HG02884 (cell line): ENCODE data around the gene CREB5.
A peak's percentile ranks its signal among the peaks of the same experiment; 100 is the strongest.
"Not testable (repeated sequence)": the region's sequence is repeated elsewhere in the genome, so short reads cannot be mapped to it uniquely, and the experiment has no call there.

Source experiments
- ATAC-seq: cut with Tn5 transposase; IDR thresholded peaks from one replicate; pipeline ENCODE4 v1.9.1; 2021; ENCODE audit warnings: mild to moderate bottlenecking, moderate library complexity; ENCODE audit not compliant: unreplicated experiment

CREB5 gene

GRCh38 chr7:28544453-28545117, 132.3 kb downstream of the CREB5 start:
- ATAC-seq, result no peak

- ATAC-seq, result no peak
These were observed 133.7 kb downstream of the CREB5 start for GRCh38 chr7:28546067-28546466.

- no peak for ATAC-seq
These were observed 134.8 kb downstream of the CREB5 start for GRCh38 chr7:28547115-28547514.

- no peak for ATAC-seq
These were observed 136.1 kb downstream of the CREB5 start for GRCh38 chr7:28548416-28548815.

GRCh38 chr7:28549998-28550397, 137.7 kb downstream of the CREB5 start:
- ATAC-seq, result no peak

GRCh38 chr7:28550580-28551186, 138.4 kb downstream of the CREB5 start:
- ATAC-seq, result no peak

- ATAC-seq, result no peak
These were observed 139.0 kb downstream of the CREB5 start for GRCh38 chr7:28551331-28551730.

GRCh38 chr7:28551766-28552165, 139.4 kb downstream of the CREB5 start:
- ATAC-seq, result not testable (repeated sequence)

- no peak for ATAC-seq
These were observed 142.6 kb downstream of the CREB5 start for GRCh38 chr7:28554802-28555471.

GRCh38 chr7:28556025-28556424, 143.7 kb downstream of the CREB5 start:
- ATAC-seq, result no peak

GRCh38 chr7:28556671-28557070, 144.4 kb downstream of the CREB5 start:
- no peak for ATAC-seq

- no peak for ATAC-seq
These were observed 145.9 kb downstream of the CREB5 start for GRCh38 chr7:28558236-28558635.

GRCh38 chr7:28560767-28561166, 148.4 kb downstream of the CREB5 start:
- ATAC-seq, result no peak

GRCh38 chr7:28564033-28564432, 151.7 kb downstream of the CREB5 start:
- ATAC-seq, result no peak

- ATAC-seq, result no peak
These were observed 152.5 kb downstream of the CREB5 start for GRCh38 chr7:28564755-28565374.

- ATAC-seq, result no peak
These were observed 153.7 kb downstream of the CREB5 start for GRCh38 chr7:28565980-28566379.

GRCh38 chr7:28570113-28570969, 158.0 kb downstream of the CREB5 start:
- ATAC-seq, result peak; percentile 69

- ATAC-seq, result no peak
These were observed 158.6 kb downstream of the CREB5 start for GRCh38 chr7:28570970-28571288.

- no peak for ATAC-seq
These were observed 159.1 kb downstream of the CREB5 start for GRCh38 chr7:28571405-28571804.

GRCh38 chr7:28572321-28573058, 160.2 kb downstream of the CREB5 start:
- no peak for ATAC-seq
